ENCODE measurements around the gene CCDC78.

CCDC78 gene

DNA sequence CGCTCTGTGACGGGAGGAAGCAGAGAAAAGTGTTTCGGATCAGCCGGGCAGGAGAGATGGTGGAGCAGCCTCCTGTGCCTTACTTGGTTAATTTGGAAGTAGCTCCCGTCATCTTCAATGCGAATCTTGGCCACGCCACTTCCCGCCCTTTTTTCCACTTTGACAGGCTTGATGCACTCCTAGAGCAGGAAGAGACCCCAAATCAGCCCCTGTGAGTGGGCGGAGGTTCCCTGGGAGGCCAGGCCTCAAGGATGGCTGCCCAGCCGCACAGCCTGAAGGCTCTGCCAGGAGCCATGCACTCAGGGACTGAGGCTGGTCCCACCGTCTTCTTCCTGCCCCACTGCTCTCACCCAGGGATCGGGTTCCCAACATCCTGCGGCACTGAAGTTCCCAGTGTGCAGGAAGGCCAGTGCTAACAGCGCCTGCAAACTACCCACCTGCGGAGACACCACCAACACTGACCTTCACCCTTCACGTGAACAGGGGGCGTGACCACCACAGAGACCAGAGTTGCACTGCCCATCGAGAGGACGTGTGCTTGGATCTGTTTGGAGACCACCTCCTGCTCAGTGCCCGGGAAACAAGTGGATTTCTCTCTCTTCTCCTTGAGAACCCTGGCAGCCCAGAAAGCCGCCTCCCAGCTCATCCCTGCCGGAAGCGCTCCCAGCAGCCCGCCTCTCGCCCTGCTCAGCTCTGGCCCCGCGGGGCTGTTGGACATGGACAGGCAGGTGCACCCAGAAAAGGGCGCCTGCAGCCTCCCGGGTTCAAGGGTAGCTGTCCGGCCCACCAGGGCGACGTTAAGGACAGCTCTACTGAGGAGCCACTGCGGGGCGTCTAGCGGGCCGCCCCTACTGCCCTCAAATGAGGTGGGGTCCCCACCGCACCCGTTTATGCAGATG lies 13.6 kb upstream of the CCDC78 start:
- DNase-seq (ENCODE audit: low read depth, low spot score), result no peak

GRCh38 chr16:736936-737481 lies 10.8 kb upstream of the CCDC78 start:
- DNase-seq (ENCODE audit: low read depth, low spot score), result no peak

DNA sequence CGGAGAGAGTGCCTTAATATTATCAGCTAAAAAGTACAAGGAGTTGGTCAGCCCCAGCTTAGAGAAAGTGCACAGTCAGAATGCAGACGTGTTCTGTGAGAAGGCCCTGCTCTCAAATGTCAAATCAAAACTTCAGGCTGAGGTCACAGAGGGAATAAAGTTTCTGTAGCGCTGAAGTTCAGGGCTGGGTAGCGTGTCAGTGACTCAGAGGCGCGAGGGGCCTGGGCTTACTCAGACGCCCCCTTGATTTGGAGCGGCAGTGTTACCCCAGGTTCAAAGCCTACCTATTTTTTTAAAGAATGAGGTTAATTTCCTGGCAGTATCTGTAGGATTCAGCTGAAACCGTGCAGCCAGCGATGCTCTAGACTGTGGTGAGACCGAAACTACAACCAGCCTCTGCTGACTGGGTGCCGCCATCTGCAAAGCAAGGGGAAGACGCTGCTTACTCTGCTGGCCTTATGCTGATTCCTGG lies 9.8 kb upstream of the CCDC78 start:
- DNase-seq (ENCODE audit: low read depth, low spot score), result no peak

DNA sequence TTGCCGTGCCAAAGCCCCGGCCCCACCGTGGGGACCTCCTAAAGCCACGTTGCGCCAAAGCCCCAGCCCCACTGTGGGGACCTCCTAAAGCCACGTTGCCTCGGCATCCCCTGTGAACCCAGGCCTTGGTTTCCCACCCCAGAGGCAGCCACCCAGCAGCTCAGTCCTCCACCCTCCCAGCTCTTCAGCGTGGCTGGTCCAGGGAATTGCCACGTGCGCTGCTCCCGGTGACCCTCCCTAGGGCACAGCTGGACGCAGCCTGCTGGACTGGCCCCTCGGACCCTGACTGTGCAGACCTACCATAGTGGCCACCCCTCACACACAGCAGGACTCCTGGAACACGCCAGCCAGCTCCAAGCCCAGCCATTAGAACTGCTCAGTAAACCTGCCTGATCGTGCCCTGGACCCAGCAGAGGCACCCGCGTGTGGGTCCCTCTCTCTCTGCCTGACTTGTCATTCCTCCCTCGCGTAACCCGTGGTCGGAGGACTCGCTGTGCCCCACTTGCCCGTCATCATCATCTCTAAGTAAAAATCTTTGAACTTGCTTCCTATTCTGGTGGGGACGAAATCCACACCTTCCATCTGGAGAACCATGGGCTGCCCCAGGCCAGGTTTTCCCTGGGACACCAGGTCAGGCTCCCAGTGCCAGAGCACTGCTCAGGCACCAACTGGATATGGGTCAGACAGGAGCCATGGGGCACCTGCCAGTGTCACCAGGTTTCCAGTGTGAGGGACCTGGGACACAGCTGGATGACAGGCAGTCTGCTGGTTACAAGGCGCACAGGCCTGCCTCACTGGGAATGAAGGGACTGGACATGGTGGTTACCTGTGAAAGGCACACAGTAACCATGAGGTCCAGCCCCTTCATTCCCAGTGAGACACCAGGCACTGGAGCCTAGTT lies 9.0 kb upstream of the CCDC78 start:
- DNase-seq (ENCODE audit: low read depth, low spot score), result no peak

DNA sequence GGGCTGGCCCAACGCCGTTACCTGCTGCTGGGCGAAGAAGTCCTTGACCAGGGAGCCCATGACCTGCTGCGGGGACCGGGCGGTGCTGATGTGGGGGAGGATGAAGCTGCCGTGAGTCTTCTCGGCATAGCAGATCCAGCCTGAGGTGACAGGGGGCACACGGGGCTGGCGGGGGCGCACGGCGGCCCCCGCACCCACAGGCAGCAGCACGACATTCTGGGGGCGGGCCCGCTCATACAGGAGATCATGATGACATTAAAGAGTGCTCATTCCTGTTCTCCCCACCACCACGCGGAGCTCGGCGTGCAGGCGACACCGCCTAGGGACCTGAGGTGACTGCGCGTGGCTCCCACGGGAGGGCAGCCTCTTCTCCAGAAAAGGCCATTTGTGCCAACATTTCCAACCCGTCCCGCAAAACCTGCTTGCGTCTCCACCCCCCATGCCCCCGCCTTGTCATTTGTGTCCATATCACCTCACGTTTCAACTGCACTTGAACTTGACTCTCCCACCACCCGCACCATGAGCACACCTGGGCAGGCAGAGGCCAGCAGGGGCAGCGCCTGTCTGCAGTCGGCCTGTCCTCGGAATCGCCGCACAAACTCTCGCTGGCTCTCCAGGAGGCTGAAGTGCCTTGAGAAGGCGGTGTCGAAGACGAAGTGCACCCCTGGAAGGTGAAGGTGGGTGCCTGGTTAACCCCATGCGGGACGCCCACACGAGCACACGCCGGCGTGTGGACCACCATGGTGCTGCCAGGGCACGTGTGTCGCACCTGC lies 8.2 kb upstream of the CCDC78 start:
- DNase-seq (ENCODE audit: low read depth, low spot score), result no peak

DNA sequence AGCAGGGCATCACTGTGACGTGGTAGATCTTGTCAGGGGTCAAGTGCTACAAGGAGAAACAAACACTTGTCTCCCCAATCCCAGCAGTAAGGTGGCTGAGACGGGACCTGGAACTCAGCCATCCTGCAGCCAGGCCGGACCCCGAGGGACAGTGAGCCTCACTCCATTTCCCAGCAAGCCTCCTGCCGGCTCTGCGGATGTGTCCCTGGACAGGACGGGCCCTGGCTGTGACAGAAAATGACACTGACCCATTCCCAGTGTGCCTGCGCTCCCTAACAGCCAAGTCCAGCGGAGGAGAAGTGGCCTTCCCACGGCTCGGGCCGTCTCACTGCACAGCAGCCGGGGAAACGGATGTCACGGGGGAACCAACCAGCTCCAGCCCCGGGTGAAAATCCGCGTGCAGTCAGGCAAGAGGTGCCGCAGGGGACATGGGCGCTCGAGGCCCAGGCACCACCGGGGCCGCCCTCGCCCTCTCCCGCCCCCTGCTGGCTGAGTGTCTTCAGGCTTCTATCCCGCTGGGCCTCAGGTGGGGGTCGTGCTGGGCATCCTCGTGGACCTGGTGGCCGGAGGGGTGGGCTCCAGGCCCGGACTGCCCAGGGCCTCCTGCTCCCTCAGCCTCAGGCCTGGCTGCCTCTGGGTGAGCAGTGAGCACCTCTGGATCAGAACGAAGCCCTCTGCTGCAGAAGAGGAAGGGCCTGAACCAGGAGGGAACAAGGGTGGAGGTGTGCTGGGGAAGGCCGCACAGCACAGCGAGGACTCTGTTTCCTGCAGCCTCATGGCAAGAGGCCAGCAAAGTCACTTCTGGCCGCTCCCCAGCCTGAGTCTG lies 7.4 kb upstream of the CCDC78 start:
- no peak for DNase-seq (ENCODE audit: low read depth, low spot score)

DNA sequence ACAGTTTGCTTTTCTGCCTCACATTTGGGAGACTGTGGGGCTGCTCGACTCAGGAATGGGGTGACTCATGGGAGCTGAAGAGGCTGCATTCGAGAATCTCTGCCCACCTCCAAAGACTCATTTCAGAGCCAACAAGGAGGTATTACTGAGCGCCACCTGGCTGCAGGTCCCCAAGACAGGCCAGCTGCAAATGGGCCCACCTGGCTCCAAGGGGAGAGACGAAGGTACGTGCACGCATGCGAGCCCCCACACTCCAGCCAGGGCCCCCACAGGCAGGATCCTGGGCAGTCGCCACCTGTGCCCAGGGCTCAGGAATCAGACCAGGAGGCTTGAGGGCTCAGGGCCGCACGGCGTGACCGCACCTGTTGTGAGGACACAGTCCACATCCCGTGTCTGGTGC lies 6.7 kb upstream of the CCDC78 start:
- no peak for DNase-seq (ENCODE audit: low read depth, low spot score)

- DNase-seq (ENCODE audit: low read depth, low spot score), result no peak
Observed at GRCh38 chr16:732332-732731, 6.1 kb upstream of the CCDC78 start.

- no peak for DNase-seq (ENCODE audit: low read depth, low spot score)
Observed at GRCh38 chr16:730666-731509, 4.6 kb upstream of the CCDC78 start.

DNA sequence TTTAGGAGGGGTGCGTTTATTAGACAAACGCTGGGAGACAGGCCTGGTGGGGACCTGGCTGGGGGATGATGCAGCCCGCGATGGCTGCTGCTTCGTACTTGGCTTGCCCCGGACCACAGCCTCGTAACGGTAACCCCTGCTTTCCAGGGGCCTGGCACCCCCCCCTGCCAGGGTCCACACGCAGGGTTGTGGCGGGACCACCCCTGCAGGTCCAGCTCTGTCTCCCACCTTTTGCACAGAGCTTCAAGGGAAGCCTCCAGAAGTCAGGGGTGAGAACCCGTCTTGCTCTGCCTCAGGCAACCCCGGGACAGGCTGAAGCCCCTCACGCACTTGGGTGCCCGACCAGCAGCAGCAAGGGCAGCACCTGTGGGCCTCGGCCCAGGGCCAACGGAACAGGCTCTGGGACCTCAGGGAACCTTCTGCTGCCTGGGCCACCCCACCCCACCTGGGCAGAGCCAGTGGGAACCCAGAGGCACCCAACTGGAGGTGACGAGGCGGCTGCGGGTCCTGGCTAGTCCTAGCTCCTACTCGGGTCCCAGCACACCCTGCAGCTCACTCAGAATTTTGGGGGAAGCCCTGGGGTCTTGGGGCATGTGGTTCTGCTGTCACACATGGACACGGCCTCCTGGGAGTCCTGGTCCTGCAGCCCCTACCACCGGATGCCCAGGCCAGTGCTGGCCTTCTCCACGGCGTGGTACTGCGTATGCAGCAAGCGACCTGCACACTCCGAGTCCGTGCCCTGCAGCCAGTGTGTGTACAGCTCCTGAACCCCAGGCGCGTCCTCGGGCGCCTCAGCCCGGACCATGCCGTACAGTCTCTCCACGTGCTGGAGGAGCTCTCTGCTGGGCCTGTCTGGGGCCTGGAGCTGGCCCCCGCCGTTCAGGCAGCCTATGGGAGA lies 3.8 kb upstream of the CCDC78 start:
- no peak for DNase-seq (ENCODE audit: low read depth, low spot score)

GRCh38 chr16:728890-729744 lies 2.9 kb upstream of the CCDC78 start:
- DNase-seq (ENCODE audit: low read depth, low spot score), result no peak

GRCh38 chr16:728131-728889 lies 2.1 kb upstream of the CCDC78 start:
- peak; percentile 90 for DNase-seq (ENCODE audit: low read depth, low spot score)

GRCh38 chr16:727291-727977 lies 1.2 kb upstream of the CCDC78 start:
- DNase-seq (ENCODE audit: low read depth, low spot score), result no peak

- no peak for DNase-seq (ENCODE audit: low read depth, low spot score)
Observed at GRCh38 chr16:726188-726437, 130 bp downstream of the CCDC78 start.

DNA sequence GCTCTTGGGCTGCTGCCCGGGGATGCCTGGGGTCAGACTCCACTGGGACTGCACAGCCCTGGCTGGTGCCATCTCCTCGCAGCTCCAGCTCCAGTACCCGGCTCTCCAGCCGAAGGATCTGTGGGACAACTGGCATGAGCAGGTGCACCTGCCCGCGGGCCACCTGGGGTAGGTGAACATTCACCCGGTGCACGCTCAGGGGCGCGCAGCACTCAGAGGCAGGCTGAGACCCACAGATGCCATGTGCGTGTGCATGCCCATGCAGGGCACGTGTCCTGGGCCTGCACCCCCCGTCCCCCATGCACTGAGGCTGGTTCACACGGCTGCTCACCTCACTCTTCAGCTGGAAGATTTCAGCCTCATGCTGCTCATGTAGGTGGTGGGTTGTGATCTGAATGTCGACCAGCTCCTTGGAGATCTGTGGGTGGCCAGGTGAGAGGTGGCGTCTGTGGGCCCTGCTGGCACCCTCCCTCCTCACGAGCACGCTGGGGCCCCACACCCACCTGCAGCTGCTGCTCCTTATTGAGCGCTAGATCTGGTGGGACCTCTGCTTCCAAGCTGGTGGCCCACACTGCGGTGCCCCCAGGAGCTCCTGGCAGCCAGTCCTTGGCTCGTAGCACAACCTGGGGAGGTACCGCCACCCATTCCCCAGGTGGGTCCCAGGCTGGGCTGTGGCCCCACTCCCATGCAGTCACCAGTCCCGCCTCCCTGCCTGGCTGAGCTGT lies 618 bp downstream of the CCDC78 start:
- DNase-seq (ENCODE audit: low read depth, low spot score), result no peak

GRCh38 chr16:725041-725376 lies 1.2 kb downstream of the CCDC78 start:
- DNase-seq (ENCODE audit: low read depth, low spot score), result no peak
